Activated CD4-positive, alpha-beta T cell treated with anti-CD3 and anti-CD28 coated beads for 4 hours (primary cell): ENCODE measurements around the gene STKLD1.
A peak's percentile ranks its signal among the peaks of the same experiment; 100 is the strongest.
"Not testable (repeated sequence)": the region's sequence is repeated elsewhere in the genome, so short reads cannot be mapped to it uniquely, and the experiment has no call there.

Experiments
- DNase-seq, 2 donors: peaks; one replicate each; pipeline ENCODE4 v3.0.0-alpha.2; 2020

Gene STKLD1

GRCh38 chr9:133389025-133389557, 12.9 kb downstream of the STKLD1 start:
- no peak for DNase-seq

DNA sequence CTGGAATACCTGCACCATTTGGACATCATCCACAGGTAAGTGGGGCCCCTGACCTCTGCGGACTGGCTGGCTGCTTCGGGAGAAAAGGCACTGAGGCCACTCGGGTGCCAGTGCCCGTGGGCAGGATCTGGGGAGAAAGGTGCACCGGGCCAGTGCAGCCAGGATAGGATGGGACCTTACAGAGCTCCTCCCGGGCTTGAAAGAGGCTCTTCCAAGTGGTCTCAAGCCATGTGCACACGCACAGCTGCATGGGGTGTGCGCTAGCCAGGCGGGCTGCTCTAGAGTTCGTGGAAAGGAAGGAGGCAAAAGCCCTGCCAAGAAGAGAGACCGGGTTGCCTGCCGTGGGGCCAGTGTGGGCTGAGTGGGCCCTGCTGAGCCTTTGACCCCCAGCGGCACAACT, 13.4 kb downstream of the STKLD1 start:
- no peak for DNase-seq

DNA sequence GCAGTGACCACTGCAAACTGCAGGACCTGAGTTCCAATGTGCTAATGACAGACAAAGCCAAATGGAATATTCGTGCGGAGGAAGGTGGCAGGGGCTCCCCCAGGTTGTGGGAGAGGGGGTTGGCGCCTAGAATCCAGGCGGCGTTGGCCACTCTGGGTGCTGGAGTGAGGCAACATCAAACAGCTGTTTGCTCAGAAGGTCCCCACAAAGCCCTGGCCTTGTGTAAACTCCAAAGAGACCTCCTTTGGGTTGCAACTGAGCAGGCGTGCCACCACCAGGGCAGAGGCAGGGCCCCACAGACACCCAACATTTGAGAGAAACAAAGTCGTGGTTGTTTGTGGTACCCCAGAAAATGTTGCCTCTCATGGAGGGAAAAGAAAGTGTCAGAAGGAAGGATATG, 14.5 kb downstream of the STKLD1 start:
- no peak for DNase-seq

GRCh38 chr9:133391449-133391848, 15.3 kb downstream of the STKLD1 start:
- not testable (repeated sequence) for DNase-seq

GRCh38 chr9:133392308-133392707, 16.1 kb downstream of the STKLD1 start:
- DNase-seq, result not testable (repeated sequence)

DNA sequence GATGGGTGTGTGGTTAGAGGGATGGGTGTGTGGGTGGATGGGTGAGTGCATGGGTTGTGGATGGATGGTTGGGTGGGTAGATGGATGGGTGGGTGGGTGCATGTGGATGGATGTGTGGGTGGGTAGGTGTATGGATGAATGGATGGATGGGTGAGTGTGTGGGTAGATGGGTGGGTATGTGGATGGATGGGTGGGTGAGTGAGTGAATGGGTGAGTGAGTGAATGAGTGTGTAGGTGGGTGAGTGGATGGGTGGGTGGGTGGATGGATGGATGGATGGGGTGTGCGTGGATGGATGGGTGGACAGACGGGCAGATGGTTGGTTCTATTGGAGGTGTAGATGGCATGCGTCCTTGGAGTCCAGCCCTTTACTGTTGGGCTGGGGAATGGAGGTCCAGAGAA, 17.2 kb downstream of the STKLD1 start:
- DNase-seq, result no peak

DNA sequence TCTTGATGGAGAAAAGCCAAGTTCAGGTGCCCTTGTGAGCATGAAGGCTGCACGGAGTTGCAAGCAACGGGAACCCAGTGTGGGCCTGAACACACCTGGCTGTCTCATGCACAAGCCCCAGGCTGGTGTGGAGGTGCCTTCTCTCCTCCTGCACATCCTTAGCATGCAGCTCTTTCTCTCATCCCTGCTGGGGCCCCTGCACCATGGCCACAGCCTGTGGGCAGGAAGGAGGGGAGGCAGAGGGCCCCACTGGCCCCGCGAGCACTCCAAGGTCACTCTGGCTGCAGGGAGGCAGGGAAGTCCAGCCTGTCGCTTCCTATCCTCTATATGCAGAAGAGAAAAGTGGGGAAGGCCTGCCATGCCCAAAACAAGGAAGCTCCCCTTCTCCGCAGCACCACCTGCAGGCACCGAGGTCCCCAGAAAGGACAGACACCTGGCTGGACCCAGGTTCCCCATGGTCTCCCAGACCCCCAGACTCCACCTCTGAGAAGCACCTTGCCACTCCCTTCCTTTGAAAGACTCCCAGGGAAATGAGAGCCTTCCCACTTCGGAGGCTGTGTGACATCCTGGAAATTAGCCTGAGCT, 18.6 kb downstream of the STKLD1 start:
- DNase-seq, result no peak

DNA sequence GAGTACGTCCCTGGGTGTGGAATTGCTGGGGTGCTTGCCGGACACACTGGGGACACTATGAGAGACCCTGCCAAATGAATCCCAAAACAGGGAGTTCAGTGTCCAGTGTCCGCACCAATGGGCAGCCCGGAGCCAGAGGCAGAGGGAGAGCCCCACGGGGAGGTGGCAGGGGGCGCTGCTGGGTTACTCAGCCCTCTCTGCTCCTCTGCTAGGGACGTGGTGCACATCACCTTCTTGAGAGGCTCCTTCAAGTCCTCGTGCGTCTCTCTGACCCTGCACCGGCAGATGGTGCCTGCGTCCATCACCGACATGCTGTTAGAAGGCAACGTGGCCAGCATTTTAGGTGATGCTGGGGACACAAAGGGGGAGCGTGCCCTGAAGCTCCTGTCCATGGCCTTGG, 20.8 kb downstream of the STKLD1 start:
- no peak for DNase-seq

DNA sequence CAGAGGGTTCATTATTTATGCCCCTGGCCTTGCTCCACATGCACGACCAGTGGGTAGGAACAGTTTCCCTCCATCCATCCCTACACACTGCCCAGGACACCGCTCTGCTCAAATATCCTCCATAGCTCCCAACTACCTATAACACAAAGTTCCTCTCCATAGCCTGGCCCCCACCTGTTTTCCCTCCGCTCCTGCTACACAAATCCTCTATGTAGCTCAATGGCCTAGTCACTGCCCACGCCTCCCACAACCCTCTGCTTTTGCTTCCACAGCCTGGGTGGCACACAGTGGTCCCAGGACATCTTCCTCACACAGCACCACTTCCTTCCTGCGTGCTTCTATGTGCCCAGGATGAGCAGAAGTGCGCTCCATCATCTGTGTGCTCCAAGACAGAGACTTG, 21.2 kb downstream of the STKLD1 start:
- DNase-seq, result no peak

DNA sequence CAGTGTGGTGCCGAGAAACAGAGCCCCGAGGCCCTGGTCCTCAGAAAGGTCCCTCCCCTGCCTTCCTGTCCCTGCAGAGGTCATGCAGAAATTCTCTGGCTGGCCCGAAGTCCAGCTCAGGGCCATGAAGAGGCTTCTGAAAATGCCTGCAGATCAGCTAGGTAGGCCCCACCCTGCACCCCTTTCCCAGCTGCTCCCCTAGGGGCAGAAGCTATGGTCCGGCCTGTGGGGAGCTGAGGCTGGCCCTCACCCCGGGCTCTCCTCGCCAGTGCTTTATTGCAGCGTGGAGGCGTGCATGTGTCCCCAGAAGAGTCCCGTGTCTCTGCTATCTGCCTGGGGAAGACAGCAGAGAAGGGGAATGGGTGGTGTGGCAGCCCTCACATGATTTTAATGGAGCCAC, 21.7 kb downstream of the STKLD1 start:
- no peak for DNase-seq

GRCh38 chr9:133400292-133400691, 24.1 kb downstream of the STKLD1 start:
- DNase-seq, result no peak

DNA sequence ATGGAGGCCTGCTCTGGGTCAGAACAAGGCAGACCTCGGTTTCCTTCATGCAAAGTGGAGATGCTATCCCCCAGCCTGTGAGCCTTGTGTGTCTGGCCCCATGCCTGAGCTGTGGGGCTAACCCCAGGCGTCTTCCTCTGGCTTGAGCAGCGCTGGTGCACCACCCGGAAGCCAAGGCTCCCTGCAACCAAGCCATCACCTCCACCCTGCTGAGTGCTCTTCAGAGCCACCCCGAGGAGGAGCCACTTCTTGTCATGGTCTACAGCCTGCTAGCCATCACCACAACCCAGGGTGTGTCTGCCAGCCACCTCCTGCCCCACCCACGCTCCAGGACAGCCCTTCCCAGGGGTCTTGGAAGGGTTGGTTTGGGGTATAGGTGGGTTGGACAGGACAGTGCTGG, 25.4 kb downstream of the STKLD1 start:
- no peak for DNase-seq

DNA sequence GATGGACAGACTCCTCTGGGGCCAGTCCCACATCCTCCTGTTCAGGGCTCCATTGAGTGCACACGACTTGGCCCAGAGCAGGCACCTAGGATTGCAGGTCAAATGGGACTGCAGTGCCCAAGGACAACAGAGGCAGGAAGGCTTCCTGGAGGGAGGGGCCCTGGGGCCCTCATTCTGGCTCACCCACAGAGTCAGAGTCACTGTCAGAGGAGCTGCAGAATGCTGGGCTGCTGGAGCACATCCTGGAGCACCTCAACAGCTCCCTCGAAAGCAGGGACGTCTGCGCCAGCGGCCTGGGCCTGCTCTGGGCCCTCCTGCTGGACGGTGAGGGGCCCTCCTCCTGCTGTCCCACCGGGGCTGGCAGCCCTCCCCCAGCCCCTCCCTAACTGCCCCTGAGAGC, 26.5 kb downstream of the STKLD1 start:
- no peak for DNase-seq

DNA sequence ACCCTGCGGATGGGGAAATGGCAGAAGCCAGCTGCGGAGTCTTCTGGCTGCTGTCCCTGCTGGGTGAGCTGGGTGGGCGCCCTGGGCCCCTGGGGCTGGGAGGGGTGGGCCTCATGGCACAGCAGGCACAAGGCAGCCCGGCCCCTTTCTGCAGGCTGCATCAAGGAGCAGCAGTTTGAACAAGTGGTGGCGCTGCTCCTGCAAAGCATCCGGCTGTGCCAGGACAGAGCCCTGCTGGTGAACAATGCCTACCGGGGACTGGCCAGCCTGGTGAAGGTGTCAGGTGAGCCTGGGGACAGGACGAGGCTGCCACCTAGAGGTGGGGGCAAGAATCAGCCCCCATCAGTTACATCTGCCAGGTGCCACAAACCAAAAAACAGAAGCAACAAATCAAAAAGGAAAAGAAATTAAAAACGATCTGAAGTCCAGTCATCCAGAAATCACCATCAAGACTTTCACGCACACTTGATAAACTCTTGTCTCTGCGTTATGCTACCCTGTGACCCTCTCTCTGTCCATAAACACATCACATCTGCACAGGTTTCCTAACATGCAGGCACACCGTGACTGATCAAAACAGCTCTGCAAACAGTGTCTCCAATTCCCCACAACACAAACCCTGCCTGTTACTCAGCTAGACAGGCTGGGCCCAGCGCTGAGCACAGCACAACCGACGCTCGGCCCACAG, 27.7 kb downstream of the STKLD1 start:
- DNase-seq, result peak; percentile 59 to 66

GRCh38 chr9:133404454-133405002, 28.4 kb downstream of the STKLD1 start:
- no peak for DNase-seq

DNA sequence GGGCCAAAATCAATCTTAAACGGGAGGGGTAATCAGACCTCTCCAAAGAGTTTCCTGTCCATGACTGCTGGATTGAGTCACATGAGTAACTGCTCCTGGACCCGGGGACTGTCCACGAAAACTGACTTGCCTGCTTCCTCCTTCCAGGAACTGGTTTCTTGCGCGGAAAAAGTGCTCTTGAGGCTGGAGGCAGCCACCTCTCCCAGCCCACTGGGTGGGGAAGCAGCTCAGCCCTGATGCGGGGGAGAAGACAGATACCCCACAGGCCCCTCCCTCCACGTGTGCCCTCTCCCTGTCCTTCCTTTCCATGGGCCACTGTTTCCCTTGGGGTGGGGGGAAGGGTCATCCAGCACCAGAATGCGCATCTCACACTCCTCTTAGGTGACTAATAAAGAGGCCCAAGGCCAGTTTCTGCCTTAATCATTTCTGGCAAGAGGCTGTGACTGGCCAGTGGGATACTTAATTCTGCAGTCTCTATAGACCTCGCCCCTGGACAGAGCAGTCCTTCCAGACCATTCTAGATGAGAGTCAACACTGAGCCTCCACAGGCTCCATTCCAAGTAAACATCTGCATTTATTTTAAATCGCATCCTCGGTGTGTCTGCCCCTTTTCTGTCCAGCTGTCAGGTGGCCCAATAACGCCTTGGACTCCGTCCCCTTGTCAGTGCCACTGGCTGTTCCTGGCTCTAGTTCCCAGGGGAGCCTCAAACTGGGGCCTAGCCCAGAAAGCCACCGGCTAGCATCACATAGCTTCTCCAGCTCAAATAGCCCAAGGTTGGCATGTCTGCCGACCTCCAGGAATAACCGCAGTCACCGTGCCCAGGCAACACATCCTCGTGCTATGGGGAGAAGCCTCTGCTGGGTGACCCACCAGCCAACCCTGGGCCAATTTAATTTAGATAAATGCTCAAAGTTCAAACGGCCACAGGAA, 29.6 kb downstream of the STKLD1 start:
- no peak for DNase-seq

- DNase-seq, result peak; percentile 77 to 78
Measured at GRCh38 chr9:133406480-133407307, 30.5 kb downstream of the STKLD1 start.

- no peak for DNase-seq
Measured at GRCh38 chr9:133408042-133408441, 31.9 kb downstream of the STKLD1 start.

- DNase-seq, result no peak
Measured at GRCh38 chr9:133415170-133415569, 39.0 kb downstream of the STKLD1 start.

- peak; percentile 78 to 81 for DNase-seq
Measured at GRCh38 chr9:133417541-133418461, 41.6 kb downstream of the STKLD1 start, which contains the start of gene REXO4. Gene REXO4 (minus strand): TSS chr9:133418010. CDS start chr9:133417844, 166 bp downstream.

- no peak for DNase-seq
Measured at GRCh38 chr9:133419005-133419404, 42.8 kb downstream of the STKLD1 start.
